SIG-M5 (cell line): ENCODE results near the gene APC.
"Not testable (repeated sequence)": the region's sequence is repeated elsewhere in the genome, so short reads cannot be mapped to it uniquely, and the experiment has no call there.

Experiments used
- DNase-seq: peaks from one replicate; lab custom pipeline; 2025; lab: John Stamatoyannopoulos, UW

The APC gene

DNA sequence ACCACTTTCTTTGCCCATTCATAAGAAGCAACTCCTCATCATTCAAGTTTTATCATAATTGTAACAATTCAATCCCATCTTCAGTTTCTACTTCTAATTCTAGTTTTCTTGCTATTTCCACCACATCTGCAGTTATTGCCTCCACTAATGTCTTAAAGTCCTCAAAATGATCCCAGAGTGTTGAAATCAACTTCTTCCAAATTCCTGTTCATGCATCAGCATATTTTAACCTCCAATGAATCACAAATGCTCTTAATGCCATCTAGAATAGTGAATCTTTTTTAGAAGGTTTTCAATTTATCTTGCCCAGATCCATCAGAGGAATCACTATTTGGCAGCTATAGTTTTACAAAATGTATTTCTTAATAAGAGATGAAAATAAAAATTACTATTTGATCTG lies 120.2 kb downstream of the APC start:
- DNase-seq = no peak

DNA sequence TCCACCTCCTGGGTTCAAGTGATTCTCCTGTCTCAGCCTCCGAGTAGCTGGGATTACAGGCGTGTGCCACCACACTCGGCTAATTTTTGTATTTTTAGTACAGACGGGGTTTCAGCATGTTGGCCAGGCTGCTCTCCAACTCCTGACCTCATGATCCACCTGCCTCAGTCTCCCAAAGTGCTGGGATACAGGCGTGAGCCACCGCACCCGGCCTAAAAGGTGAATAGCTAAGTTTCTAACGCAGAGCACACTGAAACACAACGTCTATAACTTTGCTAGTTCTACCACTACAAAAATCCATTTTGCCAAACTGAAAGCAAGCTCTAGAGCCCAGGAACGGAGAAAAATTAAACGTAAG lies 122.9 kb downstream of the APC start:
- not testable (repeated sequence) for DNase-seq

DNA sequence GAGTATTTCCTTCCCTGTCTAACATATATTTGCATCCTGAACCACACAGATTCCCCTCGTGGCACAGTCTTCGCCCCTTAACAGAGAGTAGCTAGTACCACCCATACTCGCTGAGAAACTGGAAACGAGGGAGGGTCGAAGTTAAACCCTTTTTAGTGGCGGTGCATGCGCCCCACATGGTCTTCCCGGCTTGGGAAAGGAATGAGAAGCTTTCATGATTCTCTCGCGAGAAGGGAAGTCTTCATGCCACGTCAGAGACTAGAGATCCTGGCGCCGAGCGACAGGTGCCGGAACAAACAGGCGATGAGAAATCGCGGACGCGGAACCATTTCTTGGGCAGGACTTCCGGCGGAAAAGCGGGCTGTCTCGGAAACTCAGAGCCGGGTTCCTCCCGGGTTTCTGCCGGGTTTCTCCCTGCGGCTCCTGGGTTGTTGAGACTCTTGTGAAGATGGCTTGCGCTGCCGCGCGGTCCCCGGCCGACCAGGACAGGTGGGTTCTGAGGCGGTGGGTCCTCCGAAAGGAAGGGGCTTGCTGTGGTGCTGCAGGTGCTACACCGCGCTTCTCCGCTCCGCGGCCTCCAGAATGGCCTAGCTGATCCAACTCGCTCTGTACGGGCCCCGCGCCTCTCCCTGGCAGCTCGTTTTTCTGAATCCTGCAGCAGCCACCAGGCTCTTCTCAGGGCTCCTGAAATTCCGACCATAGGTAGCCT lies 123.4 kb downstream of the APC start, which contains the start of gene SRP19:
Gene SRP19, plus strand, starts transcription at position 359 of the 709 bp plus-strand sequence. Its CDS starts 90 bp downstream, at position 449.
- peak; percentile 91 for DNase-seq

DNA sequence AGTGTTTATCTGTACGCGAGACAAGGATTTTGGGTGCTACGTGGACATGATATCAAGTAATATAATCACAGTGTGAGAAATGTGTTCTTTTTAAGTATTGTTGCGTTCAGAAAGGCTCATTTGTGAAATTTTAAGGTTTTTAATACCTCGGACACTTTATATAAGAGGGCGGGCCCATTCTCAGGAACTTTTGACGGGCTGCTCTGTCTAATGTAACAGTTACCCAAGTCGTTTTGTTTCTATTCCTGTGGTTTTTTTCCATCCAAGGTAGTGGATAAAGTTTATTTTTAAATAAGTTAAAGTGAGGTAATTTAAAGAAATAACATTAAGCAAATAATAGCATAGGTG lies 123.9 kb downstream of the APC start:
- DNase-seq = no peak

DNA sequence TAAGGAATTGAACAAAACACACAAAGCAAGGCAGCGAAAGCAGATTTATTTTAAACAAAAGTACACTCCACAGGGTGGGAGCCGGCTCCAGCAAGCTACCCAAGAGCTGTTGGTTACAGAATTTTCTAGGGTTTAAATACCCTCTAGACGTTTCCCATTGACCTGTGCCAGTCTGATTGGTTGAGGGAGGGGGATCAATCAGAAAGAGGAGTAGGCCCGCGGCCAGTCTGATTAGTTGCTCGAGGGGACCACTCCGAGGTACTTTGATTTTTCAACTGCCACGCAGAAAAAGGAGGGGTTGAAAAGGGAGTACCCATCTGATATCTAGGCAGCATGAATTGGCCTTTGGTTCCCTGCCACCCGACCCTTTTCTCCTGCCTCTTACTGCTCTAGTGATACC lies 124.4 kb downstream of the APC start:
- no peak for DNase-seq

DNA sequence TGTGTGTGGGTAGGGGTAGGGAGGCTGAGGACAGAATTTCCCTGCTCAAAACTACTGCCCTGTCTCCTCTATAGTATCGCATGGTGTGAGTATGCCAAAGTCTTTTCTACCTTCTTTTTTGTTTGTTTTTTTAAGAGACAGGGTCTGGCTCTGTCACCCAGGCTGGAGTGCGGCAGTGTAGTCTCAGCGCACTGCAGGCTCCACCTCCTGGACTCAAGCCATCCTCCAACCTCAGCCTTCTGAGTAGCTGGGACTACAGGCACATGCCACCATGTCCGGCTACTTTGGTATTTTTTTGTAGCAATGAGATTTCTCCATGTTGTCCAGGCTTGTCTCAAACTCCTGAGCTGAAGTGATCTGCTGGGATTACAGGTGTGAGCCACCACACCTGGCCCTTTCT lies 125.9 kb downstream of the APC start:
- DNase-seq = no peak

DNA sequence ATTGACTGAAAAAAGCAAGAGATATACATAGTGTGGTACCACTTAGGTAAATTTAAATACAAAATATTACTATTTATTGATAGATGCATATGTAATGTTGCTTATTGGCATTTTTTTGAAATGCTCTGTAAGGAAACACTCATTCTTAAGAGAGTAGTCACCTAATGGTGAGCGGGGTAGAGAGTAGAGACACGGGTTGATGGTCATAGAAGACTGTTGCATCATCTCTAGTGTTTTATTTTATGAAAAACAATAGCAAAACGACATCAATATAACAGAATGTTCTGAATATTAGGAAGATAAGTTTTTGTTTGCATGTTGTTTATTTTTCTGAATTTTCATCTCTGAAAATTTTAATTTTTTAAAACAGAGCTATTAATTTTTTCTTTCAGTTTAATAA lies 127.4 kb downstream of the APC start:
- no peak for DNase-seq

DNA sequence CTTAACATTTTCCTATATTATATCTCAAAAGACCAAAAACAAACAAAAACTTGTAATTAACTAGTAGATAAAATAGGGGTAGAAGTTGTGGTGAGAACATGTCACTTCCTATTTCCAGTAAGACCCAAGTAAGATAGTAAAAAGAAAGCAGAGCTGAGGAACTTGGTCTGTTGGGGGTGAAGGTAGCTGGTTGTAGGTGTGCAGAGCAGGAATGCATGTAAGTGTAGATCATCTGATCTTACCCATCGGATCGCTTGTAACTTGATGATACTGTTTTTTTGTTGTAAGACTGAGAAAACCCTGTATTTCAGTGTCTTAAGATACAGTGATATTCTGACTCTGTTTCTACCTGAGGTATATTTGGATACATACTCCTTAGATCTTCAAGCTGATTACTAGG lies 129.1 kb downstream of the APC start:
- no peak for DNase-seq

DNA sequence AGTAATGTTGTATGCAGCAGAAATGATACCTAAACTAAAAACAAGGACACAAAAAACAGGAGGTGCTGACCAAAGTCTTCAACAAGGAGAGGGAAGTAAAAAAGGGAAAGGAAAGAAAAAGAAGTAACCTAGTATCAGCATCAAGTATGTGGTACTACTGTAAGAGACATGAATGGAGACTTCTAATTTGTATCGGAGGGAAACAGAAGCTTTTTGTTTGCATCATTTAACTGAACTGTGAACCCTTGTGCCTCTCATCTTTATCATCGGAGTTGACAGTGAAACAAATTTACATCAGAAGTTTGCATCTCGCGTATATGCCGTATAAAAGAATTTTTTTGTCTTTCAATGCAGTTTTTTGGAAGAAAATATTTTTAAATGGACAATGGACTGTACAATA lies 129.7 kb downstream of the APC start:
- DNase-seq = no peak

DNA sequence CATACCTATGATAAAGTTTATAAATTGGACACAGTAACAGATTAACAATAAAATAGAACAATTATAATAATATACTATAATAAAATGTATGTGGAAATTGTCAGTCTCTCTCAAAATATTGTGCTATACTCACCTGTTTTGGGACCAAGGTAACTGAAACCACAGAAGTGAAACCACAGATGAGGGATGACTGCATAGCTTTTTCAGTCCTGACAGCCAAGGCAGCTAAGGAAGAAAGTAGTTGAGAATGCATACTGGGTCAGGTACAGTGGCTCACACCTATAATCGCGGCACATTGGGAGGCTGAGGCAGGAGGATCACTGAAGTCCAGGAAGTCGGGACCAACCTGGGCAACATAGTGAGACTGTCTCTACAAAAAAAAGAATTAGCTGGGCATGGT lies 132.3 kb downstream of the APC start:
- DNase-seq = no peak

DNA sequence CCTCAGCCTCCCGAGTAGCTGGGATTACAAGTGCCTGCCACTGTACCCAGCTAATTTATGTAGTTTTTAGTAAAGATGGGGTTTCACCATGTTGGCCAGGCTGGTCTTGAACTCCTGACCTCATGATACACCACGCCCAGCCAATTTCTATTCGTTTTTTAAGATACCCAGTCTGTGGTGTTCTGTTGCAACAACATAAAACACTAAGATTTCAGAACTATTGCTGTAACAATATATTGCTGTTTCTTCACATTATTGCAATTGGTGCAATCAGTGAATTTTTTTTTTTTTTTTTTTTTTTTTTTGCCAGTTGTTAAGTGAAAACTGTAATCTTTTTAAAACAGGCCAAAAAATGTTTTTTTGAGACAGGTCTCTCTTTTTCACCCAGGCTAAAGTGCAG lies 133.3 kb downstream of the APC start:
- DNase-seq = no peak

DNA sequence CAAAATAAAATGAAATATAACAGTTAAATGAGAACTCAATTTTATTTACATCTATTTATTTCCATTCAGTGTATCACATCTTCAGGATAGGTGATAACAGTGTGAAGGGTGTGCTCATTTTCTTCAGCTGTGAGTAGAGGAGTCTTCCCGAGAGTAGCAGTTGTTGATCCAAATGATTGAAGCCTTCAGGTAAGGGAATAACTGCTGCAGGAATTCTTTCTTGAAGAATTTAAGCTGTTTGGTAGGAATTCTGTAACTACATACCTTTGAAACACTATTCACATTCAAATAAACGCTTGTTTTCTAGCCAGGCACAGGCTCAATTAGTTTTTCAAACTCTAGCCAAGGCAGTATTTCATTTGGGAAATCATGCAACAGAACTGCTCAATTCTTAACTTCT lies 138.7 kb downstream of the APC start:
- DNase-seq = no peak

DNA sequence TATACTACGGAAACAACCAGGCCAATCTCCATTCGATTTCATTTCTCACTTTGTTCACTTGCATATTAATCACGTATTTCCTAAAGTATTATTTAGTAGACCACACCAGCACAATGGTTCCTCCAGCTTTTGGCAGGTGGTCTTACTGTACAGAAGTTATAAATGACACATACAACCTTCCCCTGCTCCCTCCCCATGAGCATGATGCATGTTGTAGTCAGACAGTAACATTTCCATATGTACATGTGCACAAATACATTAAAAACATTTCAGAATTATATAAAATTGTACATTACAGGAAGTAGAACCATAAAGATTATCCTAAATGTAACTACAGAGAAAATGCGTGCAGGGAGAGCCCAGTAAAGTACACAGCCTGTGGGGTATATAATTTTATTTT lies 140.4 kb downstream of the APC start:
- DNase-seq = no peak

DNA sequence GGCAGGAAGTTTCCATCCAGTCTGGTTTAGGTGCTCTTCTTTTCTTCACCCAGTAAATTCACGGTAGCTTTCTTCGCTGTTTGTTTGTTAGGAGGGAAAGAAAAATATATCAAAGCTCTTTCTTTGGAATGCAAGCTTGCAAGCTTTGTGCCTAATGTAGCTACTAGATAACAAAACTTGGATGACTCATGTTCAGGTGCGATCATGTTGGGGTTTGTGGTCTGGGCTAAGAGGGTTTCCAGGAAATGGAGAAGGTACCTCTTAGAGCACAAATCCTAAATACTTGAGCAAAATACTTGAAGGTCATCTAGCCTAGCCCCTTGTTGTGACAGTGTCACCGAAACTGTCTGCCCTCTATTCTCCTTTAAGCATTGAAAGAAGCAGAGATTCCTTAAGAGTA lies 141.1 kb downstream of the APC start:
- no peak for DNase-seq

DNA sequence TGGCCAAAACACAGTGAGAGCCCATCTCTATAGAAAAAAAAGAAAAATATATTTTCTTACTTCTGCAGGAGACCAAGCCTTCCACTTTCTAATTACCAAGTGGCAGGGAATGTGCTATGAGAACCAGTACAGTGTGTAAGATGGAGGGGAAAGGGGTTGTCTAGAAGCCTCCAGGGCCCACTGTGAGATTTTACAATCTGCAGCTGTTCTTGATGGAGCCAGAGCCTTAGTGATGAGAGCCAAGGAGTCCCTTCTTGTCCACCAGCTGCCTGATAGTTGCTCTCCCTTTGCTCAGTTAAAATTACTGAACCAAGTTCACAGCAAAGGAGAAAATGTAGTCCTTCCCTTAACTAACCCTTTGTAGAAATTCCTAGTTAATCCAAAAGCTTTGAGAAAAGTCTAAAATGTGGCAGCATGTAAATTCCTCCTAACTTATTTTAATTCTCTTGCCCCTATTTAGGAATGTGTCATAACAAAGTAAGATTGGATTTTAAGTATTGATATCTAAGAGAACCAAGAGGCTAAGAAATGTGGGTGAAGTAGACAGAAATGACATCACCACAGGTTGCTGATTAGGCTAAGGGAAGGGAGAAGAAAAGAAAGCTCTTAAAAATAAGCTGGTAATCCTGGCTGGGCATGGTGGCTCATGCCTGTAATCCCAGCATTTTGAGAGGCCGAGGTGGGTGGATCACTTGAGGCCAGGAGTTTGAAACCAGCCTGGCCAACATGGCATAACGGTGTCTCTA lies 142.7 kb downstream of the APC start:
- no peak for DNase-seq

DNA sequence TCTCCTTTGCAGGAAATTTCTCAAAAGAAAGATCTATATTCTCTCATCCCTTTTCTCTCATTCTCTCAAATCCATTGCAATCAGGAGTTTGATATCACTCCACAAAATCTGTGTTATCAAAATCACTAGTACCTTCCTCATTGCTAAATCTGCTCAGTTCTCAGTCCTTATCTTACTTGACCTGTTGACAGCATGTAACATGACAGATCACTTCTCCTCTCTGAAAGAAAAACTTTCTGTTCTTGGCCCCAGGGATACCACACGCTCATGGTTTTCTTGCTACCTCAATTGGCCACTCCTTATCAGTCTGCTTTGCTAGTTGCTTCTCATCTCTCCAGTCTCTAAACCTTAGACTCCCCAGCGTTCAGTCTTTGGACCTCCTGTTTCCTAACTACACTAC lies 145.5 kb downstream of the APC start:
- DNase-seq = no peak

DNA sequence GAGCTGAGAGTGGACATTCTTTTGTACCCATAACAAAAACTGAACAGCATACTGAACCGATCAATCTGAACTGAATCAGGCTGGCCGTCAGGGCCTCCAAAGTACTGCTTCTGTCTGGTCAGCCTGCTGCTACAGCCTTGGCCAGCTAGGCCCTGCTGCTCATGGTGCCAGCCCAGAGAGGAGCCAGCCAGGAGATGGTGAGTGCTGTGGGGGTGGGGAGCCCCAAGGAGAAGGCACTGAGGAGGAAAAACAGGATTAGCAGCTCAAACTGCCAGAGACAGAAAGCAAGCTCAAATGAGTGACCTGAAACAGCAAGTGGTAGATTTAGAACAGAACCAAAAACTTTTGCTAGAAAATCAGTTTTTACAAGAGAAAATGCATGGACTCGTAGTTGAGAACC lies 147.3 kb downstream of the APC start:
- no peak for DNase-seq

DNA sequence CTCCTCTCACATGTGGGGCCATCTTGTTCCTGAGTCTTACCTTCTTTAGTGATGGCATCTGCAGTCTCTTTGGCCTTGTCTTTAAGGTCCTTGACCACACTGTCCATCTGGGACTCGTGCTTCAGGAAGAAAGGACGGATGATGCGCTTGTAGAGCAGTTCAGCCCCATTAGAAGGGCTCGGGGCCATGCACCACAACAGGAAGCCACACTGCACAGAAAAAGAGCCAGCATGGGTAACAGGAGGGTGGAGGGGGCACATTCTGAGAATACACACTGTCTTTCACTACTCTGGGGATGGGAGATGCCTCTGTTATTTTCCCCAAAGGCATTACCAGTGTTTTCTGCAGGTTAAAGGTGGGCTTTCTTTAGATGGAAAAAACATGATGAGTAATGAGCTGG lies 149.3 kb downstream of the APC start:
- DNase-seq = no peak

DNA sequence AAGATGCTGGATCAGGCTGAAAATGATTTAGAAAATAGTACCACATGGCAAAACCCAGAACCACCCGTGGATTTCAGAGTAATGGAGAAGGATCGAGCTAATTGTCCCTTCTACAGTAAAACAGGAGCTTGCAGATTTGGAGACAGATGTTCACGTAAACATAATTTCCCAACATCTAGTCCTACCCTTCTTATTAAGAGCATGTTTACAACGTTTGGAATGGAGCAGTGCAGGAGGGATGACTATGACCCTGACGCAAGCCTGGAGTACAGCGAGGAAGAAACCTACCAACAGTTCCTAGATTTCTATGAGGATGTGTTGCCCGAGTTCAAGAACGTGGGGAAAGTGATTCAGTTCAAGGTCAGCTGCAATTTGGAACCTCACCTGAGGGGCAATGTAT lies 154.4 kb downstream of the APC start:
- DNase-seq = not testable (repeated sequence)

DNA sequence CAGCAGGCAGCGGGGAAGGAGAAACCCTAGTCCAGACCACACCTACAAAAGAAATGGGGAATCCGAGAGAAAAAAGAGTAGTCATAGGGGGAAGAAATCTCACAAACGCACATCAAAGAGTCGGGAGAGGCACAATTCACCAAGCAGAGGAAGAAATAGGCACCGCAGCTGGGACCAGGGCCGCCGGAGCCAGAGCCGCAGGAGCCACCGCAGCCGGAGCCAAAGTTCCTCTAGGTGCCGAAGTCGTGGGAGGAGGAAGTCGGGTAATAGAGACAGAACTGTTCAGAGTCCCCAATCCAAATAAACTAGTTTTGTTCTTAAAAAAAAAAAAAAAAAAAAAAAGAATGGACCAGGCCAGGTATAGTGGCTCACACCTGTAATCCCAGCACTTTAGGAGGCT lies 155.1 kb downstream of the APC start:
- DNase-seq = no peak

DNA sequence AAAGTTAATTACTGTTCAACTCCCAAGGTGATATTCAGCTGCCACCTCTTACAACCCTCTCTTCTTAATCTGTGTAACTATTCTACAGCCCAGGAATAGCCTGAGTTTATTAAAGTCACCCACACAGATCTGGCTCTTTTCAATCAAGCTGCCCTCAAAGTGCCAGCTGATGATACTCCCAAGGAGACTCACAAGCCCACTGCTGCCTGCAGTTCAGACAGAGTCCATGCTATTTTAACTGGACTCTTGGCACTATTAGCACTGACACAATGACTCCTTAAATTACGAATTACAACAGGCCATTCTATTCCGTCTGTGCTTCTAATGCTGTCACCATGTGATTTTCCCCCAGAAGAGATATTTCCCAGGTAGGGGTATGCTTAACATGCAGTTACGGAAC lies 158.0 kb downstream of the APC start:
- DNase-seq = no peak
